NCI-H1417 treated with DMSO at 0.1 percent for 48 hours (cell line): ENCODE data around the gene HAND1.
A peak's percentile ranks its signal among the peaks of the same experiment; 100 is the strongest.

ENCODE experiments used
- DNase-seq: peaks from one replicate; lab custom pipeline; 2025; lab: John Stamatoyannopoulos, UW

HAND1 gene

DNA sequence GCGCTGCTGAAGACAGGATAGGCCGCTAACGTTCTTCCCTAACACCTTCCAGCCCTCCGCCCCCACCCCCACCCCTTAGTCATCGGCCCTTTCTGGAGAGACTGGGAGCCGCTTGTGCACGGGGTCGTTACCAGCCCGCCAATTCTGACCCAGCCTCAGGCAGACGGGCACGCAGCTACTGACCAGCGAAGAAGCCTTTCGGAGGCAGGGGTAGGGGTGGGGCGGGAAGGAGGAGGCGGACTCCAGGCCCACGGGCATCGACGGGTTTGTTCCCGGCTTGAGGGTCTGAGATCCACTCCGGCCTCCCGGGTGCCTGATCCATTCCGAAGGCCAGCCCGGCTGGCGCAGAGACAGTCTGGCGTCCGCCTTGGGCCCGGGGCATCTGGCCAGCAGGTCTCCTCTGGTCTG, 729 bp upstream of the HAND1 start:
- no peak for DNase-seq

DNA sequence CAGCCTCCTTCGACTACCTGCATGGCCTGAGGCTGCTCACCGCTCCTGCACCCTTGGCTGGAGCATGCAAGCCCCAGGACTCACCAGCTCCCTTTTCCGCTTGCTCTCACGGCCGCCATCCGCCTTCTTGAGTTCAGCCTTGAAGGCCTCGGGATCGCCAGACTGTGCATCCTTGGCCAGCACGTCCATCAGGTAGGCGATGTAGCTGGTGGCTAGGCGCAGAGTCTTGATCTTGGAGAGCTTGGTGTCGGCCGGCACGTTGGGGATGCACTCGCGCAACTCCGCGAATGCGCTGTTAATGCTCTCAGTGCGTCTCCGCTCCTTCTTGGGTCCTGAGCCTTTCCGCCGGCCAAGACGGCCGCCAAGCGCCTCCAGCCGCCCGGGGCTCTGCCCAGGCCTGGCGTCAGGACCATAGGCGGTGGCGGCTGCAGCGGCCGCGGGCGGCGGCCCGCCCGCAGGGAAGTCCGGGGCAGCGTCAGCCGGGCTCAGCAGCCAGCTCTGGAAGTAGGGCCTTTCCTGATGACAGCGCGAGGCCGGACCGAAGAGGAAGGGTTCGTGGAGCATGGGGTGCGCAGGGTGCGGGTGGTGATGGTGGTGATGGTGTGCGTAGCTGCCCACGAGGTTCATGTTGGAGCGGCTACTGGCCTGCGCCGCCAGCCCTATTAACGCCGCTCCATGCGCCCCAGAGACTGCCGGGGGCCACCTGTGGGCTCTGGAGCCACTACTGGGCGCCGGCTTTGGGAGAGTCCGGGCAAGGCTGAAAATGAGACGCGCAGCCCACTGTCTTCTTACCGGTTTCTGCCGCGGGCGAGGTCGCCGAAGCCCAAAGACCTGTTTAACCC, 424 bp downstream of the HAND1 start:
- DNase-seq = no peak

DNA sequence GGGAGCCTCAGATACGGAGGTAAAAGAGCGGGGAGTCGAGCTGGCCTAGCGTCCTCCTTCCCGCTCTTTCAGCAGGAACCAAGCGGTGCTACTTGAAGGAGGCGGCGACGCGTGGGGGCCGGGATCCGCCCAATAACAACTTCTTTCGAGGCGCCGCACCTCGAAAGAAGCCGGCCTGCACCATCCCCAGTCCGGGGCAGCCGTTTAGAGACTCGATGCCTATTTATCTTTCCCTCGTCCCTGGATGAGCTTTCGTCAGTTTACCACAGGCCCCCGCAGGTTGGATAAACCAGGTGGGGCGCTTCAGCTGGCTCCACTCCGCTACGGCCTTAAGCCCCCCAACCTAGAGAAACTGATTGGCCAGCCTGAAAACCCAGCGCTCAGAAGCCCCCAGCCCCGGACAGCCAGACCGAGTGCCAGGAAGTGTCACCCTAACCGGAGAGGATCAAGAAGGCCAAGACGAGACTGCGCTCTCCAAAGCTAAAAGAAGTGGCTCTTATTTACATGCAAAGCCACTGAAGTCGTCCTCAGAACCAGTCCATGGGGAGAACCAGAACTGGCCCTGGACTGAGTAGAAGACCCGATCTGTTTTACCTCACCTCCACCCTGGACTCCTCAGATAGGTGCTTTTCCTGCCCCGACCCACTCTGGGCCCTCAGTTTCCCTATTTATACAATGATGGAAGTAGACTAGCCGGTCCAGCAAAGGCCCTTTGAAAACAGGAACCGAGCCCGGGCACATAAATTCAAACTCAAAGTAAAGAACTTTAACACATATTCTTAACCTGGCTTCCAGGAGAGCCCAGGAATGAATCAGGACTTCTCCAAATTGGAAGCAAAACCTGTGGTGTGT, 1.4 kb downstream of the HAND1 start:
- no peak for DNase-seq

DNA sequence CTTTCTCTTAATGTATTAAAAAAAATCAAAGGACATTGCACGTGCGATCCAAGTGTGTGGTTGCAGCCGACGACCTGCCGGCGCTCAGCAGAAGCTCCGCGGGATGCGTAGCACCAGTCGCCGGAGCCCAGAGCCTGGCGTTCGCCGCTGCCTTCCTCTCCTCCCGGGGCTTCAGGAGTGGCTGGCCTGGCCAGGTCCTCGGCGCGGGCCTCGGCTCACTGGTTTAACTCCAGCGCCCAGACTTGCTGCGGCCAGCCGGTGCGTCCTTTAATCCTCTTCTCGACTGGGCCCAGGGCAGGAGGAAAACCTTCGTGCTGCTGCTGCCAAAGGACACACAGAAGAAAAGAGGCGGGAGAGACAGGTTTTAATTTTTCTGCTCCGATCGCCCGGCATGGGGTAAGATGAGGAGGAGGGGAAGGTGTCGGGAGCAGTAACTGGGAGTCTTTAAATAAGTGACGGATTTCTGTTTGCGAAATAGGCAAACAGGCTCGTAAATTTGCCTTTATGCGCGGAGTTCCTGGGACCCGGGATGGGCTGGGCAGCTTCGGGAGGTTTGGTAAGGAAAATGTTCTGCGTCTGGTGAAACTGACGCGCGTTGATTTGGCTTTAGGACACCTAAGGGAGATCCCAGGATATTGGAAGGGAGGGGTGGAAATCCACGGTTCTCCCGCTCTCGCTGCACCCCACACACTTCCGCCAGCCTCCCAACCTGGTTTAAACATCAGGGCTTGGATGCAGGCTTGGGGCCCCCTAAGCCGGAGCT, 2.3 kb downstream of the HAND1 start:
- no peak for DNase-seq

DNA sequence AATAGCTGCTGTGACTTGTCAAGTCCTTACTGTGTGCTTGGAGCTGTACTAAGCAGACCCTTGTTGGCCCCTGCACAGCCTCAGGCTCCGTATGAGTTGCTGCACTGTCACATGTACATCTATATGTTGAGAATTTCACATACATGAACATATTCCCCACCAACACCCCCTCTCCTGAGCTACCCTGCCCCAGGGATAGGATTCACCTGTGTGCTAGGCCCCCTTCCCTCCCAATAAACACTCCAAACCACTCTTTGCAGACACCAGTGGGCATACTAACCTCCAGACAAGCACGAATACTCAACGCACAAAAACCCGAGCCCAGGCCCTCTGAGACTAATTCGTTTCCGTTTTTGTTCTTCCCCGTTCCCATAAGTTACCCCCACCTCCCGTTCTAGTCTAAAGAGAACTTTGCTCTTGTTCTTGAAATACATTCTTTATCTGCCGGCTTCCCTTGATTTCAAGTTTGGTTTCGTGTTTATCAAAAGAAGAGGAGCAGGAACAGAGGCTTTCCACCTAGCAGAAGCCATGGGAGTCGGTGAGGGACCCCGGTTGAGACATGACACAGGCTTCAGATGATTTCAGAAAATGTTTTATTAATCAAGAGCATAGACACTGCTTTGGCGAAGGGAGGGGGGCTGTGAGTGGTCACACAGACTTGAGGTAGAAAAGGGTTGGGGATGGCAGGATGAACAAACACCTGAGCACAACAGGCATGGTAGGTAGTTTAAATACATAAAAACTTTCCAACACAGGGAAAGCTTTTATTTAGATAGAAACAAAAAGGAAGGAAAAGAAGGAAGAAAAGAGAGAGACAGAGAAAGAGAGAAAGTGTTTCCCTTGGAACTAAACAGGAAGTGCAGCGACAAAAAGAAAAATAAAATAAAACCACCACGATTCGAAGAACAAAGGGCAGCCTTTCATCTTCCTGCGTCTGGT, 3.4 kb downstream of the HAND1 start:
- no peak for DNase-seq

DNA sequence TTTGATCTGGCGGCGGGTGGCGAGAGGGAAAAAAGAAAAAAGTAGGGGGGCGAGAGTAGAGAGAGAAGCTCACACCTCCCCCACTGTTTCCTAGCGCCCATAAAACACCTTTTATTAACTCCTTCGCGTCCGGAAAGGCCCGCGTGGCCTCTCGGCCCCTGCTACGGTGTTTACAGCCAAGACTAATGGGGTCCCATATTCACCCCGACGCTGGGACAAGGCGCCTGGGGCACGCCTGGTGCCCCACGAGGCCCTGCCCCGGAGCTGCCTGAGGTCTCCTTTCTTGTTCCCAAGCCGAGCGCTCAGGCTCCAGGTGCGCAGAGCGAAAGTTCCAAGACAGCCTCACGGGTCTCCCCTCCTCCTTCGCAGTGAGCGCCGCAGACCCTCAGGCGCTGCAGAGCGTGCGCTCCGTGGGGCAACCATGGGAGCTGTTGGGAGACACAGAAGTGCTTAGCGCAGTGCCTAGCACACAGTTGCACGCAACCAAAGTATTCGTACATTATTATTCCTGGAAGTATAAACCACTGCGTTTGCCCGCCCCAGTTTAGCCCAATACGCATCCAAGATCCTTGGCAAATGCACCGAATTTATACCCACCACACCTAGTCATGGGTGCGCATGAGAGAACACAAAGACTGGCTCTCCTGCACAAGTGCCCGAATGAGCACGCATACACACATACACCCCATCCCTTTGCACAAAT, 4.3 kb downstream of the HAND1 start:
- DNase-seq = no peak

DNA sequence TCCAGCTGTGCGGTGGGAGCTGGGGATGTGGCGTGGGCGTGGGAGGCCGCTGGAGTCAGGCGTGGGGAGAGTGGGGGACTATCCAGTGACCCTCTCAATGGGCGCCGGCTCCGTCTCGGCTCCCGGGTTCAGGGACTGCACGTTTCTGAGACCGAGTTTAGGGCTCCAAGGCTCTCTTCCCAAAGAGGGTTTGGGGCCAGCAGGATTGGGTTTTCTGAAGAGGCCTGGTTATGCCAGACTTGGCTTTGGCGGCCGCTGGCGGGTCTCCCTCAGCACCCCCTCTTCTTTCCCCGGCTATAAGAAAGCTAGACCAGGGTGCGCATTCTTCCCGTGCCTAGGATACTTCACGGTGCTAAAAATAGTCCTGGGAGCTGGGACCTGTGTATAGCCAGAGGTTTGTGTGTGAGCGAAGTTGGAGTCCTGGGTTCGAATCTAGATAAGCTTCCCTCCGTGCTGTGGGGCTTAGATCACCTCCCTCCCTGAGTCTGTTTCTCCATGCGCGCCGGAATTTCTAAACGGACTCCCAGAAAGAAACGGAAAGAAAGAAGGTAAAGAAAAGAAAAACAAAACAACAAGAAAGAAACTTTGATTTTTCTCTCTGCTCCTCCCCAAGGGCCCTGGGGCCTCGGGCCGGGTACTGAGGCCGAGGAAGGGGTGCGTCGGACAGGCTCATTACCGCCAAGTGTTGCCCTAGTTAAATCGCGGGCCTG, 5.0 kb downstream of the HAND1 start:
- no peak for DNase-seq

DNA sequence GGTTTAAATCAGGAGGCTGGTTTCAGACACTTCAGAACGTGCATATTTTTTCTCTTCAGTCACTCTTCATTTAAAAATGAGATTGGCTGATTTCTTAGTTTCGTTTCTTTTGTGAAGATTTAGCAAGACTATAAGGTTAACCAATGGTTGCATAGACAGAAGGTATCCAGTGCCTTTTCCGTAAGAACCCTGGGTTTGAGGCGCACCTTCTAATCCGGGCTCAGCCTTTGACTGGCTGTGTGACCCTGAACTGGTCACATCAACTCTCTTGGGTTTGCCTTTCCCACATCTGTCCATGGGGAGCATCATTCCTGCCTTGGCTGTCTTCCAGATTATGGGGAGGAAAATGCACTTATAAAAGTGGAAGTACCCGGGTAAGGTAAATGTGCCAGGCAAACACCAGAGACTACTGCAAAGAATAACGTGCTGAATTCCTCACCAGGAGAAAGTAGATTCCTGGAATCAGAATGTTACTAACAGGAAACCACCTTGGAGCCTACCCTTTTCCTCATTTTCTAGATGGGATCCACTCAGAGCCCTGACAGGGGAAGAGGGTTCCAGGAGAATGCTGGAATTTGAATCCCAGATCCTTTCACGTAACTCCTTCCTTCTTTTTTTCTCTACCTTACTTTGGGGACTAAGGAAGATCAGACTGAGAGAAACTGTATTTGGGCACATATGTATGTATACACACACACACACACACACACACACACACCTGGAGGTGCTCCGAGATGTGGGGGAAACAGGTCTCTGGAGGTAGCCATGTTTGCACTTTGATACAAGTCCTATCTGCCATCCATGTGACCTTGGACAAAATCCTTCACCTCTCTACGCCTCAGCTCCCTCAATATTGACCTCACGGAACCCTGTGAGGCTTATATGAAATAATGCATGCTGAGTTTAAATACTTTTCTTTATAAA, 6.8 kb downstream of the HAND1 start:
- no peak for DNase-seq

DNA sequence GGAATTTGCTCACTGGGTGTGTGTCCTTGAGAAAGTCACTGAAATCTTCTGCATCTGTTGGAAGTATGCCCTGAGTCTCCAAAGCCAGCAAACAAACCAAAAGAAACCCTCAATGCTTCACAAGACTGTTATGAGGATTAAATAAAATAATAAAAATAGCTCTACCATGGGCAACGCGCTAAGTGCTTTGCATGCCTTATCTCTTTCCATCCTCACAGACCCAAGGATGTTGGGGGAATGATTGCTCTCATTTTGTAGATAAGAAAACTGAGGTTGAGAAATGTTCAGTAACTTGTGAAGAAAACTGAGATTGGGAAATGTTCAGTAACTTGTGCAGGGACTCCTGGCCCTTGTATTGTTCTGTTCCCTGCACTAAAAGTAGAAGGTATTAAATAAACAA, 7.9 kb downstream of the HAND1 start:
- DNase-seq = no peak

DNA sequence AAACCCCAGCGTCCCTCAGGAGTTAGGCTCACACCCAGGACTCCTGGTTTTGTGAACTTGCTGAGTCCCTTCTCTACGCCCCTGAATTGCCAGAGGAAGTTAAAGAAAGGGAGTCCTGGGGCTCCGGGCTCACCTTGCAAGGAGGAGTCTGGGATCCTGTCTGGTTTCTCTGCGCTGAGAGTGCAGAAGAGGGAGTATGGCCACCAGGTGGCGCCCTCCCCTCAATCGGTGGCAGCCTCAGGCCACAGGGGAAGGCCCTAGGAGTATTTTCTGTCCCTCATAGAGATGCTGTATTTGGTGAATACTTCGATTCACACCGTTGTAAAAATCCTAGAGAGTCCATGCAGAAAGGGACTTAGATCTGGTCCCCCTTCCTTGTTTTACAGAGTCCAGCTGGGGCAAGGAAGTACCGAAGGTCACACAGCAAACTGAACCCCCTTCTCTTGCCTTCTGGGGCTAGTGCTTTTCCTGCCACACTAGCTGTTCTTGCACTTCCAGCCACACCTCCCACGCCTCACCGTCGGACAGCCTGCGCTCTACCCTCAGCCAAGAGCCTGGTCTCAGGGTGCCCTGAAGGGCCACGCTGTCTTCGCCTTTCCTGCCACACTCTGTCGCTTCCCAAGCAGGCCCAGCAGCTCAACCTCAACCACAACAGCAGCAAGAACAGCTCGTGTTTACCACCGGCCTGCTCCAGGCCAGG, 10.2 kb downstream of the HAND1 start:
- DNase-seq = peak; percentile 15

DNA sequence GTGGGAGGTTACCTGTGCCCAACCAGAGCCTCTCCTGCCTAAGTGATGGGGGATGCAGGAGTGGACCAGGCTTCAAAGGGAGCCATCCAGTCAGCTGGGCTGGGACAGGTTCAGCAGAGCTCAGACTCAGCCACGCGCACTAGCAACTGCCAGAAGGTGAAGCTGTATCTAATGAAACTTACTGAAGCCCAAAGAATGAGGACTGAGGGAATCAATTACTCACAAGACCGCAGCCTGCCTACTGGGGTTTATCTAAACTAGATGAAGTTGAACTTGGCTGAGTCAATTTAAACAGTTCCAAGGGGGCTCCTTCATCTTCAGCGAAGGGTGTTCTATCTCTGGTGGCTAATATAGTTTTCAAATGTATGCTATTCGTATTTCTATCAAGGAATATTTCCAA, 11.4 kb downstream of the HAND1 start:
- no peak for DNase-seq

DNA sequence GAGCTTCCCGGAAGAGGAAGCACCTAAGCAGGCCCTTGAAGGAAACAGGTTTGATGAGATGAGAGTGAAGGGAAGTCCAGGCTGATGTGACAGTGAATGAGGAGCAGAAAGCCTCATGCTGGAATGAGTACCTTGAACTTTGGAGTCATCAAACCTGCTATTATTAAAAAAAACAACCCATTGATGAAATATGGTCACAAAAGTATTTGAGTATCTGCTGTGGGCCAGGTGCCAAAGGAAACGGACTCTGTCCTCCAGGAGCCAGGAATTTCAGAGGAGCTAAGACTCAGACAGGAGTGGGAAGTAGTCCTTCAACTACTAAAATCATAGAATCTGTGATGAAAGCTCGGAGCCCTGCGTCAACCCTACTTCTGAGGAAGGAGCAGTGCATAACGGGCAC, 11.9 kb downstream of the HAND1 start:
- DNase-seq = no peak

DNA sequence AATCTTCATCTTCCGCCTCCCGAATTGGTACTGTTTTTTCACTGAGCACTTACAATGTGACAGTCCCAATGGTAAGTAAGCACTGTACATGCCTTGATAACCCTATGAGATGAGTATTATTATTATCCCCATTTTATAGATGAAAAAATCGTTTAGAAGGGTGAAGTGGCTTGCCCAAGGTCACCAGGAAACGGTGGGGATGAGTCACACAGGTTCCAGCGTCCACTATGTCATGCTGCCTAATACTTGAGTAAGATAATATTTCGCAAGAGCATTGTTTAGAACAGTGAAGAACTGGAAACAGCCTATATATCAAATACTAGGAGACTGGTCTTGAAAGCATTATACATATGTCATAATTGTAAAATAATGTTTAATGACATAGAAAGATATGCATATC, 12.9 kb downstream of the HAND1 start:
- DNase-seq = no peak

DNA sequence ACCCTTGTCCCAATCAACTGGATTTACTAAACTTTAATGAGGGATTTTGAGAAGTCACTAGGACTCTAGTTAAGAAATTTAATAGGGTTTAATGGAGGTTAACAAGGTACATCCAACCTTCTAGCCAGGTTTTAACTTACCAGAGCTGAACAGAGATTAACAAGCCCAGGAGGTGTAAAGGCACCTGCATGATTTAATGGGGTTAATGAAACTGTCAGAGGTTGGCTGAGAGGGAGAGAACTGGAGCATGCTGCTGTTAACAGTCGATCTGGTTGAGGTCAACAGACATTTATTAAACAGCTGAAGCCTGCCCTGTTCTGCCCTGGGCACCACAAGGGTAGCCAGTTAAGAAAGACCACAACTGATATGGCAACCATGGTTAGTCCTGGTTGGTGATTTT, 13.6 kb downstream of the HAND1 start:
- DNase-seq = no peak

DNA sequence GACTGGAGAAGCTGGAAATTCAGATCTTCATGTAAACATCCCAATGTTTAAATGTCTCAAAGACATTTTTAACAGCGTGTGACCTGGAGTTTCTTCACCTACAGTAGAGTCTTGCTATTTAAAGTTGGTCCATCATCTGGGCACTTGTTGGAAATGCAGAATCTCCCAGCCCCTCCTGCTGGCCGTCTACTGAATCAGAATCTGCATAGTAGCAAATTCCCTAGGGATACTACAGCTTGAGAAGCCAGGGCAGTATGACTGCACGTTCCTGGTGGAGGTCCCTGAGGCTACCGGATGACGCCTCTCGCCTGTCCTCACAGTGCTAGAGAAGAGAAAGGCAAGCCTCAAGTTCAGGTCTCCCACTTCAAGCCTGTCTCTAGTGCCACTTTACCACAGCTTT, 16.5 kb downstream of the HAND1 start:
- DNase-seq = no peak

DNA sequence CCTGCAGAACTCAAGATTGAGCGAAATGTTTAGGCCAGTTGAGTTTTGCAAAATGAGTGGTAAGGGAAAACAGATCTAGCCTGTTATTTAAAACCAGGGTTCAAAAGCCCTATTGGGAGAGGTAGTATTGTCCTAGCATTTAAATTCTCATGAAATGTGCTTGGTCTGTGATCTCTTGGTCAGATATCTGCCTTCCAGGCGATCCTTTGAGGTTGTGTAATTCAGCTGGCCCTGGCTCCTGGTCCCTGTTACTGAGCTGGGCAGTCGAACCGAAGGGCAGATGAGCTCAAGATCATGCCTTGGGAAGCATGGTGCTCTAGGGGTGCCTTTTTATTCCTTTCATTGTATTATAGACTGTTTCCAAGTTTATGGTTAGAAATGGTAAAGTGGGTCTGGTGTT, 17.9 kb downstream of the HAND1 start:
- no peak for DNase-seq

DNA sequence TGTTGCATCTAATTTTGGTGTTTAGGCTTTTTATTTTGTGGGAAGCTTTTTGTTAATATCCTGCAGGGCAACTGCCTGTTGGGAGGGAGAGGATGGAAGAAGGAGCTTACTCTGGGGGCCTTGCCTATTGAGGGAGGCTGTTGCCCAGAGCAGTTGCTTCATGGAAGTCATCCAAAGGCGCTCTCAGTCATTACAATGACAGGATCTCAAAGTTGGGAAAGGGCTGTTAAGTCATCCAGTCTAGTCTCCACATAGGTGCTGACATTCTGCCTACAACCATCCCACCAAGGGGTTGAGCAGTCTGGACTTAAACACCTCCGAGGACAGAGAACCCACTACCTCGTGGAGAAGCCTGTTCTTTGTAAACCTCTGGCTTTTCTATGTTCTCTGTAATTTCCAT, 19.0 kb downstream of the HAND1 start:
- DNase-seq = no peak

DNA sequence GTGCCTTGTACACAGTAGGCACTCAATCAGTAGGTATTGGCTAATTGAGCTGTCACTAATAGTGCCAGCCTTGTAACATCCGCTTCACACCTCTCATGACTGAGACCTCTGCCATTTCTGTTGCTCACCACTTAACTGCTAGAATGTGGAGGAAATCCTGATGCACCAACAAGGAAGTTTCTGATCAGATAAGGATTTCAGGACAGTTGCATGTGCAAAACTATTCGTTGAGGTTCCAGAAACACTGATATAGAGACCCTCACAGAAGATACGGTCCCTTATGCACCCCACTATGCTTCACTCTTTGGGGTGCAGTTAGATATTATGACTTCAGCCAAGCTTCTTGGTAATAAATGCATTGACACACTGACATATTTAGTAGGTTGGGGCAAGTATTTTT, 21.5 kb downstream of the HAND1 start:
- DNase-seq = no peak
